HEK293T (cell line): ENCODE data around the gene SPSB1.

Experiments used
- CTCF ChIA-PET: fragments of 350-600 bp; formaldehyde crosslinking; extraction: SDS; loops from one replicate; lab custom pipeline; 2021; ENCODE audit warnings: antibody characterized with exemption, inconsistent platforms; lab: Yijun Ruan, JAX
- POLR2A ChIA-PET: fragments of 350-600 bp; formaldehyde crosslinking; extraction: SDS; loops from one replicate; lab custom pipeline; 2020; ENCODE audit warnings: antibody characterized with exemption, inconsistent platforms; lab: Yijun Ruan, JAX
- DNase-seq: peaks from one replicate; pipeline ENCODE4 v3.0.0; 2012; ENCODE audit warnings: mixed read lengths; ENCODE audit errors: extremely low spot score
- ARNT ChIP-seq: fragments of 450-650 bp; IDR thresholded peaks from 2 replicates; pipeline ENCODE4 v1.6.1; 2017; ENCODE audit warnings: mild to moderate bottlenecking
- BHLHE40 ChIP-seq: fragments of 450-650 bp; IDR thresholded peaks from 2 replicates; pipeline ENCODE4 v1.6.1; 2016; ENCODE audit warnings: mild to moderate bottlenecking, moderate library complexity, borderline replicate concordance
- CTBP1 ChIP-seq: fragments of 450-650 bp; IDR thresholded peaks from 2 replicates; pipeline ENCODE4 v1.6.1; 2016; ENCODE audit warnings: borderline replicate concordance
- ELF4 ChIP-seq: fragments of 450-650 bp; IDR thresholded peaks from 2 replicates; pipeline ENCODE4 v1.6.1; 2017; ENCODE audit warnings: antibody characterized with exemption
- FOXA1 ChIP-seq: fragments of 450-650 bp; IDR thresholded peaks from 2 replicates; pipeline ENCODE4 v1.6.1; 2016; ENCODE audit warnings: mild to moderate bottlenecking
- FOXK2 ChIP-seq: fragments of 450-650 bp; IDR thresholded peaks from 2 replicates; pipeline ENCODE4 v1.6.1; 2016; ENCODE audit warnings: mild to moderate bottlenecking
- FOXM1 ChIP-seq: fragments of 450-650 bp; IDR thresholded peaks from 2 replicates; pipeline ENCODE4 v1.6.1; 2017; ENCODE audit warnings: mild to moderate bottlenecking, borderline replicate concordance
- HDGF ChIP-seq: fragments of 450-650 bp; IDR thresholded peaks from 2 replicates; pipeline ENCODE4 v1.6.1; 2017; ENCODE audit warnings: antibody characterized with exemption, borderline replicate concordance
- L3MBTL2 ChIP-seq: fragments of 450-650 bp; conservative IDR thresholded peaks from 2 replicates; pipeline ENCODE4 v1.6.1; 2016; ENCODE audit warnings: mild to moderate bottlenecking
- LEF1 ChIP-seq: fragments of 450-650 bp; IDR thresholded peaks from 2 replicates; pipeline ENCODE4 v1.6.1; 2017; ENCODE audit warnings: mild to moderate bottlenecking, borderline replicate concordance
- NFRKB ChIP-seq: fragments of 450-650 bp; IDR thresholded peaks from 2 replicates; pipeline ENCODE4 v1.6.1; 2016; ENCODE audit warnings: mild to moderate bottlenecking, moderate library complexity
- PKNOX1 ChIP-seq: fragments of 450-650 bp; IDR thresholded peaks from 2 replicates; pipeline ENCODE4 v1.6.1; 2016
- SP1 ChIP-seq: fragments of 450-650 bp; IDR thresholded peaks from 2 replicates; pipeline ENCODE4 v1.6.1; 2017
- SUZ12 ChIP-seq: fragments of 450-650 bp; IDR thresholded peaks from 2 replicates; pipeline ENCODE4 v1.6.1; 2016; ENCODE audit warnings: mild to moderate bottlenecking
- TARDBP ChIP-seq: fragments of 450-650 bp; IDR thresholded peaks from 2 replicates; pipeline ENCODE4 v1.6.1; 2016
- ZNF384 ChIP-seq: fragments of 450-650 bp; IDR thresholded peaks from 2 replicates; pipeline ENCODE4 v1.6.1; 2016

SPSB1 gene

GRCh38 chr1:9278116-9278515, 14.6 kb upstream of the SPSB1 start:
- TF ChIP-seq FOXA1 (no peak), L3MBTL2 (no peak), FOXK2 (no peak), HDGF (no peak), NFRKB (no peak), CTBP1 (no peak), PKNOX1 (no peak), SP1 (no peak)
- no peak for DNase-seq
- ChIA-PET POLR2A (no interaction called here), CTCF (interaction anchor here (1.7 kb wide), 1 partner anchor 178 kb away, joined by 3 read pairs; no protein-coding TSS in a partner anchor)

- ChIA-PET POLR2A (no interaction called here), CTCF (interaction anchor here (1.7 kb wide), 1 partner anchor 177 kb away, joined by 3 read pairs; no protein-coding TSS in a partner anchor)
- no peak for DNase-seq
- TF ChIP-seq BHLHE40 (no peak), TARDBP (no peak), L3MBTL2 (no peak), ARNT (no peak), PKNOX1 (no peak), LEF1 (no peak), NFRKB (no peak), SP1 (no peak), FOXA1 (no peak), FOXM1 (no peak), ELF4 (no peak), HDGF (no peak), FOXK2 (no peak), ZNF384 (no peak), CTBP1 (no peak), SUZ12 (no peak)
Observed at GRCh38 chr1:9278585-9279153, 14.0 kb upstream of the SPSB1 start.

GRCh38 chr1:9279172-9279840, 13.4 kb upstream of the SPSB1 start:
- TF ChIP-seq PKNOX1 (no peak), HDGF (no peak), LEF1 (no peak), CTBP1 (no peak), ARNT (no peak), FOXA1 (no peak), FOXK2 (no peak), FOXM1 (no peak), BHLHE40 (no peak), TARDBP (no peak), SUZ12 (no peak), SP1 (no peak), L3MBTL2 (no peak)
- ChIA-PET CTCF (no interaction called here), POLR2A (interaction anchor here (1.0 kb wide), 1 partner anchor 162 kb away, joined by 3 read pairs; no protein-coding TSS in a partner anchor)
- no peak for DNase-seq

- ChIA-PET CTCF (interaction anchor here (0.6 kb wide), 1 partner anchor 38 kb away, joined by 5 read pairs; no protein-coding TSS in a partner anchor), POLR2A (interaction anchor here (1.0 kb wide), 1 partner anchor 161 kb away, joined by 3 read pairs; no protein-coding TSS in a partner anchor)
- peak; percentile 28 for DNase-seq
- TF ChIP-seq SUZ12 (no peak), NFRKB (no peak), L3MBTL2 (no peak), LEF1 (no peak), ELF4 (no peak), FOXA1 (no peak), PKNOX1 (no peak), BHLHE40 (no peak), SP1 (no peak), FOXK2 (no peak), ARNT (no peak), HDGF (no peak), CTBP1 (no peak), FOXM1 (no peak), ZNF384 (no peak), TARDBP (no peak)
Observed at GRCh38 chr1:9280015-9280860, 12.5 kb upstream of the SPSB1 start.
